Naive thymus-derived CD4-positive, alpha-beta T cell (primary cell): ENCODE measurements around the gene ATF6. TPM values are rescaled to one million over a fixed set of nuclear protein-coding genes. Genes with fewer than 3 reads are reported as not detected.

Source experiments
- ATAC-seq: fragments of 150-1000 bp; cut with Tn5 transposase; 2 replicates; pipeline ENCODE4 v1.10.0; 2021; ENCODE audit warnings: mild to moderate bottlenecking, moderate library complexity
- CTCF ChIA-PET: fragments of 350-600 bp; sonication (Branson Sonifier 250); formaldehyde crosslinking; loops from one replicate; lab custom pipeline; 2021; ENCODE audit warnings: antibody characterized with exemption; lab: Charles Lee
- POLR2A ChIA-PET: fragments of 350-600 bp; sonication (Branson Sonifier 250); formaldehyde crosslinking; loops from one replicate; lab custom pipeline; 2021; ENCODE audit warnings: antibody characterized with exemption, inconsistent platforms; lab: Charles Lee
- DNase-seq, 9 donors: peaks; one replicate each; pipeline versions ENCODE4 v3.0.0 to v3.0.0-alpha.2; 2020 to 2022; ENCODE audit warnings: mixed read lengths in 1 of 9
- H3K27ac ChIP-seq: one replicate; pipeline ENCODE4 v1.7.0; 2013; ENCODE audit warnings: mild to moderate bottlenecking, low read depth, low read length, moderate library complexity
- H3K27me3 ChIP-seq, 2 donors: one replicate each; pipeline ENCODE4 v1.7.0; 2013; ENCODE audit warnings: low read length in 2 of 2, mild to moderate bottlenecking in 2 of 2, moderate library complexity in 2 of 2; ENCODE audit not compliant: control insufficient read depth in 2 of 2, insufficient read depth in 2 of 2
- H3K36me3 ChIP-seq, 3 experiments: 1 replicate in 2 of 3; 2 replicates in 1 of 3; pipeline ENCODE4 v1.7.0; 2013; ENCODE audit warnings: low read length in 3 of 3, mild to moderate bottlenecking in 3 of 3, moderate library complexity in 1 of 3; ENCODE audit not compliant: insufficient read depth in 3 of 3, control insufficient read depth in 2 of 3
- H3K4me1 ChIP-seq, 2 donors: one replicate each; pipeline ENCODE4 v1.7.0; 2013; ENCODE audit warnings: low read length in 2 of 2, mild to moderate bottlenecking in 2 of 2, moderate library complexity in 1 of 2; ENCODE audit not compliant: control insufficient read depth in 2 of 2, insufficient read depth in 2 of 2
- H3K4me3 ChIP-seq: 2 replicates; pipeline ENCODE4 v1.7.0; 2013; ENCODE audit warnings: mild to moderate bottlenecking, low read length
- H3K9me3 ChIP-seq, 3 experiments: 1 replicate in 2 of 3; 2 replicates in 1 of 3; pipeline ENCODE4 v1.7.0; 2013; ENCODE audit warnings: low read length in 3 of 3; ENCODE audit not compliant: control insufficient read depth in 2 of 3
- H3K27ac Mint-ChIP-seq, 9 donors: one replicate each; pipeline ENCODE4 v1.8.0; 2020 to 2022; ENCODE audit warnings: mixed read lengths in 9 of 9, mild to moderate bottlenecking in 8 of 9, moderate library complexity in 5 of 9, inconsistent platforms in 2 of 9
- H3K27me3 Mint-ChIP-seq, 5 donors: one replicate each; pipeline ENCODE4 v1.8.0; 2021 to 2022; ENCODE audit warnings: mixed read lengths in 5 of 5, mild to moderate bottlenecking in 1 of 5
- H3K36me3 Mint-ChIP-seq, 5 donors: one replicate each; pipeline ENCODE4 v1.8.0; 2020 to 2022; ENCODE audit warnings: mixed read lengths in 5 of 5, mild to moderate bottlenecking in 3 of 5, inconsistent platforms in 1 of 5
- H3K4me1 Mint-ChIP-seq, 7 donors: one replicate each; pipeline ENCODE4 v1.8.0; 2020 to 2022; ENCODE audit warnings: mixed read lengths in 7 of 7, mild to moderate bottlenecking in 3 of 7, inconsistent platforms in 1 of 7
- H3K4me3 Mint-ChIP-seq, 10 donors: one replicate each; pipeline ENCODE4 v1.8.0; 2020 to 2022; ENCODE audit warnings: mild to moderate bottlenecking in 10 of 10, mixed read lengths in 10 of 10, moderate library complexity in 6 of 10, inconsistent platforms in 2 of 10
- H3K9me3 Mint-ChIP-seq, 11 donors: one replicate each; pipeline ENCODE4 v1.8.0; 2020 to 2022; ENCODE audit warnings: mixed read lengths in 11 of 11, mild to moderate bottlenecking in 4 of 11, inconsistent platforms in 1 of 11, moderate library complexity in 1 of 11
- intact Hi-C, 2 donors: fragments of 100-400 bp; cut with micrococcal nuclease; formaldehyde crosslinking; loops; one replicate each; pipeline ENCODE4 v1.15.1; 2023
- polyA plus RNA-seq, 2 donors: library from polyadenylated mRNA; unstranded; fragments of 300-500 nt; fragmentation: Illumina TruSeq; gene quantifications; one replicate each; pipeline ENCODE4 v1.2.3, GENCODE V29; 2021
- total RNA-seq, 6 experiments: library from RNA in 5 of 6; stranded (reverse) in 5 of 6; gene quantifications; 1 replicate in 5 of 6; 2 replicates in 1 of 6; pipeline ENCODE4 v1.2.3 and lab custom pipeline; 2021 to 2026

Gene ATF6
- total and polyA plus RNA-seq, 7 experiments from 2014 or later = 17.9 to 27.5 (median 22.5) TPM

GRCh38 chr1:161726473-161727255 is 39.5 kb upstream of the ATF6 start:
- ChIA-PET CTCF (interaction anchor here (0.7 to 2.7 kb wide), 8 partner anchors 12 to 336 kb away, joined by 3 to 36 read pairs (median 4); partner anchors contain the start of genes DUSP12 and OLFML2B), POLR2A (interaction anchor here (0.9 to 5.3 kb wide), 14 partner anchors 10 to 1595 kb away, joined by 3 to 60 read pairs (median 5); partner anchors contain the start of genes DUSP12, NUF2 and PPOX)
- peak overlapping the region in 8 of 9 donors; percentile 38 to 94 (median 70) for H3K27ac Mint-ChIP-seq
- H3K4me3 Mint-ChIP-seq = peak overlapping the region; percentile 89 to 100 (median 99)
- H3K9me3 ChIP-seq = no peaks in the 10 kb centered on the region
- H3K9me3 Mint-ChIP-seq = peaks cover 0 to 2% (median 0%) of the 10 kb centered on the region in 11 donors
- H3K27me3 ChIP-seq = no peaks in the 10 kb centered on the region
- H3K27me3 Mint-ChIP-seq = peaks cover 0 to 76% (median 0%) of the 10 kb centered on the region in 5 donors
- peaks cover 28 to 52% (median 35%) of the 10 kb centered on the region in 7 donors for H3K4me1 Mint-ChIP-seq
- intact Hi-C loops = loop anchor here (1.0 to 10.0 kb wide), 15 partner anchors 12 to 1802 kb away; partner anchors contain the start of genes ATF6 (in 2 of the 2), DUSP12 (in 2 of the 2), TAGLN2 (in 1 of the 2) and TOMM40L (in 1 of the 2)
- peak overlapping the region; percentile 59 for H3K27ac ChIP-seq
- DNase-seq (peak; percentile 48 to 68 (median 64)), ATAC-seq (peak; percentile 73)
- peaks cover 0 to 3% (median 0%) of the 10 kb centered on the region in 5 donors for H3K36me3 Mint-ChIP-seq
- peaks cover 11 to 16% of the 10 kb centered on the region in 2 donors for H3K4me1 ChIP-seq
- H3K4me3 ChIP-seq = peak overlapping the region; percentile 93
- no peaks in the 10 kb centered on the region for H3K36me3 ChIP-seq

DNA sequence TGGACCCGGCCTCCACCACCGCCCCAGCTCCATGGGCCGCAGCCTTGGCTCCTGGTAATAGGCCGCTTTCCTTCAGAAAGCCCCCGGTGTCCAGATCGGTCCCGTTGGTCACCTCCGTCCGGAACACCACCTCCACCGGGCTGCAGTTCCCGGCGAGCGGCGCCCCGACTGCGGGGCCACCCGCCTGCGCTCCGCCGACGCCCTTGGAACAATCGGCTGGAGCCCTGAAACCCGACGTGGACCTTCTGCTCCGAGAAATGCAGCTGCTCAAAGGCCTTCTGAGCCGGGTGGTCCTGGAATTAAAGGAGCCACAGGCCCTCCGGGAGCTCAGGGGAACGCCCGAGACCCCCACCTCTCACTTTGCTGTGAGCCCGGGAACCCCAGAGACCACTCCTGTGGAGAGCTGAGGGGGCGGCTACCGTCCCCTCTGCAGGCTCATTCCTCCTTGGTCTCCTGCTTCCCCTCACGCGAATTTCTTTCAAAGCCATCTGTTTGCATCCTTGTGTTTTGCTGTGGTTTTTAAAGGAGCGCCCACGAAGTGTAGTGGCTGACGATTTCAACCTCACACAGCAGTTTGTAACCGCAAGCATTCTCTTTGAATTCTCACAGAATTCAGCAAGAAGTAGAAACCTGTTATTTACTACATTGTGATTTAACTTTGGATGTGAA is 38.7 kb upstream of the ATF6 start:
- Mint-ChIP-seq H3K27me3 (peaks cover 0 to 76% (median 0%) of the 10 kb centered on the region in 5 donors), H3K4me3 (peak overlapping the region; percentile 89 to 100 (median 99)), H3K27ac (peak overlapping the region; percentile 75 to 95 (median 93)), H3K4me1 (peaks cover 25 to 47% (median 35%) of the 10 kb centered on the region in 7 donors), H3K36me3 (peaks cover 0 to 3% (median 0%) of the 10 kb centered on the region in 5 donors), H3K9me3 (peaks cover 0 to 2% (median 0%) of the 10 kb centered on the region in 11 donors)
- H3K36me3 ChIP-seq = no peaks in the 10 kb centered on the region
- H3K9me3 ChIP-seq = no peaks in the 10 kb centered on the region
- peaks cover 11 to 16% of the 10 kb centered on the region in 2 donors for H3K4me1 ChIP-seq
- H3K4me3 ChIP-seq = peak overlapping the region; percentile 93
- POLR2A ChIA-PET = interaction anchor here (0.9 to 5.3 kb wide), 9 partner anchors 10 to 1476 kb away, joined by 3 to 60 read pairs (median 9); partner anchors contain the start of genes DUSP12 and PPOX
- H3K27me3 ChIP-seq = no peaks in the 10 kb centered on the region
- ATAC-seq = peak; percentile 54
- DNase-seq = peak in 8 of 9 donors; percentile 42 to 82 (median 76)
- intact Hi-C loops = loop anchor here (1.0 to 10.0 kb wide), 12 partner anchors 11 to 1803 kb away; partner anchors contain the start of genes ATF6 (in 1 of the 2), TAGLN2 (in 1 of the 2) and TOMM40L (in 1 of the 2)
- H3K27ac ChIP-seq = peak overlapping the region; percentile 59
- CTCF ChIA-PET = interaction anchor here (1.0 to 2.7 kb wide), 5 partner anchors 11 to 335 kb away, joined by 3 to 36 read pairs (median 3); partner anchors contain the start of genes DUSP12 and OLFML2B

GRCh38 chr1:161728376-161729226 is 37.5 kb upstream of the ATF6 start:
- H3K27me3 Mint-ChIP-seq = peaks cover 0 to 72% (median 0%) of the 10 kb centered on the region in 5 donors
- H3K36me3 Mint-ChIP-seq = peaks cover 0 to 3% (median 0%) of the 10 kb centered on the region in 5 donors
- intact Hi-C loops = loop anchor here (5.0 to 10.0 kb wide), 4 partner anchors 46 to 1804 kb away; partner anchors contain the start of genes TAGLN2 (in 1 of the 2) and TOMM40L (in 1 of the 2)
- H3K4me3 Mint-ChIP-seq = peak overlapping the region in 4 of 10 donors; percentile 5 to 100 (median 99)
- H3K27ac Mint-ChIP-seq = peak overlapping the region in 1 of 9 donors; percentile 1
- DNase-seq = no peak
- peaks cover 0 to 2% (median 0%) of the 10 kb centered on the region in 11 donors for H3K9me3 Mint-ChIP-seq
- no peak overlapping the region for H3K27ac ChIP-seq
- H3K4me1 Mint-ChIP-seq = peaks cover 21 to 47% (median 35%) of the 10 kb centered on the region in 7 donors
- H3K27me3 ChIP-seq = no peaks in the 10 kb centered on the region
- no peak overlapping the region for H3K4me3 ChIP-seq
- POLR2A ChIA-PET = interaction anchor here (0.7 to 5.3 kb wide), 4 partner anchors 9 to 336 kb away, joined by 3 to 60 read pairs (median 5); no protein-coding TSS in a partner anchor
- no peak for ATAC-seq
- CTCF ChIA-PET = interaction anchor here (0.7 to 1.4 kb wide), 2 partner anchors 9 to 241 kb away, joined by 7 to 9 read pairs; no protein-coding TSS in a partner anchor
- H3K36me3 ChIP-seq = no peaks in the 10 kb centered on the region
- no peaks in the 10 kb centered on the region for H3K9me3 ChIP-seq
- peaks cover 11 to 16% of the 10 kb centered on the region in 2 donors for H3K4me1 ChIP-seq

GRCh38 chr1:161730050-161730564 is 36.0 kb upstream of the ATF6 start:
- Mint-ChIP-seq H3K4me1 (peaks cover 21 to 43% (median 30%) of the 10 kb centered on the region in 7 donors), H3K9me3 (peaks cover 0 to 2% (median 0%) of the 10 kb centered on the region in 11 donors), H3K27me3 (peaks cover 0 to 68% (median 0%) of the 10 kb centered on the region in 5 donors), H3K4me3 (peak overlapping the region in 2 of 10 donors; percentile 6 to 33), H3K27ac (peak overlapping the region in 1 of 9 donors; percentile 3), H3K36me3 (peaks cover 0 to 3% (median 0%) of the 10 kb centered on the region in 5 donors)
- Histone ChIP-seq H3K27ac (no peak overlapping the region), H3K27me3 (no peaks in the 10 kb centered on the region), H3K4me3 (no peak overlapping the region), H3K4me1 (peaks cover 11 to 16% of the 10 kb centered on the region in 2 donors), H3K36me3 (no peaks in the 10 kb centered on the region), H3K9me3 (no peaks in the 10 kb centered on the region)
- no peak for ATAC-seq
- peak in 1 of 9 donors; percentile 38 for DNase-seq
- intact Hi-C loops = no loop called here
- ChIA-PET POLR2A (interaction anchor here (0.6 to 5.3 kb wide), 2 partner anchors 8 to 83 kb away, joined by 7 to 60 read pairs; no protein-coding TSS in a partner anchor), CTCF (no interaction called here)

- CTCF ChIA-PET = no interaction called here
- H3K9me3 ChIP-seq = no peaks in the 10 kb centered on the region
- intact Hi-C loops = no loop called here
- Mint-ChIP-seq H3K36me3 (peaks cover 0 to 3% (median 0%) of the 10 kb centered on the region in 5 donors), H3K9me3 (peaks cover 0 to 2% (median 0%) of the 10 kb centered on the region in 11 donors), H3K4me3 (no peak overlapping the region), H3K4me1 (peaks cover 18 to 33% (median 30%) of the 10 kb centered on the region in 7 donors), H3K27ac (peak overlapping the region in 1 of 9 donors; percentile 32), H3K27me3 (peaks cover 0 to 66% (median 5%) of the 10 kb centered on the region in 5 donors)
- no peaks in the 10 kb centered on the region for H3K36me3 ChIP-seq
- no peak overlapping the region for H3K27ac ChIP-seq
- H3K4me1 ChIP-seq = peaks cover 11 to 16% of the 10 kb centered on the region in 2 donors
- POLR2A ChIA-PET = no interaction called here
- ATAC-seq (no peak), DNase-seq (no peak)
- no peaks in the 10 kb centered on the region for H3K27me3 ChIP-seq
- no peak overlapping the region for H3K4me3 ChIP-seq
These were observed 34.9 kb upstream of the ATF6 start for GRCh38 chr1:161731241-161731640.
